HG03521 (cell line): ENCODE data around the gene CRB3.

Source experiments
- ATAC-seq: cut with Tn5 transposase; IDR thresholded peaks from one replicate; pipeline ENCODE4 v1.9.1; 2021; ENCODE audit warnings: mild to moderate bottlenecking, moderate library complexity; ENCODE audit not compliant: unreplicated experiment

CRB3 gene

GRCh38 chr19:6465663-6466062, 1.6 kb downstream of the CRB3 start:
- ATAC-seq, result no peak

GRCh38 chr19:6466526-6467248, 2.6 kb downstream of the CRB3 start:
- no peak for ATAC-seq

GRCh38 chr19:6467384-6467783, 3.3 kb downstream of the CRB3 start:
- no peak for ATAC-seq

GRCh38 chr19:6470173-6470572, 6.1 kb downstream of the CRB3 start:
- no peak for ATAC-seq

- ATAC-seq, result no peak
Observed at GRCh38 chr19:6471076-6471475, 7.0 kb downstream of the CRB3 start.

GRCh38 chr19:6472713-6473112, 8.6 kb downstream of the CRB3 start:
- ATAC-seq, result no peak

GRCh38 chr19:6473647-6474046, 9.6 kb downstream of the CRB3 start:
- ATAC-seq, result no peak

- no peak for ATAC-seq
Observed at GRCh38 chr19:6475321-6476108, 11.4 kb downstream of the CRB3 start.

- no peak for ATAC-seq
Observed at GRCh38 chr19:6476155-6476895, 12.3 kb downstream of the CRB3 start.

GRCh38 chr19:6476896-6477431, 12.9 kb downstream of the CRB3 start:
- ATAC-seq, result no peak

- ATAC-seq, result no peak
Observed at GRCh38 chr19:6478815-6479214, 14.7 kb downstream of the CRB3 start.

- no peak for ATAC-seq
Observed at GRCh38 chr19:6479836-6480398, 15.8 kb downstream of the CRB3 start.

GRCh38 chr19:6480848-6481415, 16.9 kb downstream of the CRB3 start:
- no peak for ATAC-seq

GRCh38 chr19:6481541-6482342, 17.7 kb downstream of the CRB3 start, which contains the start of gene DENND1C:
TSS of gene DENND1C (minus strand) at chr19:6481787. CDS start at chr19:6481695, 92 bp downstream.
- peak; percentile 57 for ATAC-seq

GRCh38 chr19:6482343-6482686, 18.2 kb downstream of the CRB3 start:
- no peak for ATAC-seq

GRCh38 chr19:6483235-6483634, 19.2 kb downstream of the CRB3 start:
- ATAC-seq, result no peak

- no peak for ATAC-seq
Observed at GRCh38 chr19:6484230-6484629, 20.2 kb downstream of the CRB3 start.

GRCh38 chr19:6484831-6485230, 20.8 kb downstream of the CRB3 start:
- ATAC-seq, result no peak

GRCh38 chr19:6489278-6490061, 25.4 kb downstream of the CRB3 start:
- no peak for ATAC-seq
